ENCODE measurements around the gene DHRS7C.

The DHRS7C gene

GRCh38 chr17:9766970-9767369, 24.4 kb downstream of the DHRS7C start:
- no peak for DNase-seq (ENCODE audit: low spot score)
- no peak for FAIRE-seq

GRCh38 chr17:9765322-9765721, 26.1 kb downstream of the DHRS7C start:
- FAIRE-seq: no peak
- DNase-seq (ENCODE audit: low spot score): no peak

GRCh38 chr17:9763643-9764042, 27.7 kb downstream of the DHRS7C start:
- DNase-seq (ENCODE audit: low spot score) (no peak), FAIRE-seq (no peak)

- DNase-seq (ENCODE audit: low spot score) (no peak), FAIRE-seq (no peak)
These were observed 31.1 kb downstream of the DHRS7C start for GRCh38 chr17:9760266-9760665.

- DNase-seq (ENCODE audit: low spot score): no peak
- FAIRE-seq: no peak
These were observed 36.3 kb downstream of the DHRS7C start for GRCh38 chr17:9755083-9755482.

- DNase-seq (ENCODE audit: low spot score): no peak
- FAIRE-seq: no peak
These were observed 40.9 kb downstream of the DHRS7C start for GRCh38 chr17:9750524-9750923.

GRCh38 chr17:9729735-9730420, 61.5 kb downstream of the DHRS7C start:
- DNase-seq (ENCODE audit: low spot score): peak; percentile 20
- no peak for FAIRE-seq

- DNase-seq (ENCODE audit: low spot score) (peak; percentile 44), FAIRE-seq (peak; percentile 40)
These were observed 62.2 kb downstream of the DHRS7C start for GRCh38 chr17:9729034-9729650.

- no peak for DNase-seq (ENCODE audit: low spot score)
- no peak for FAIRE-seq
These were observed 62.8 kb downstream of the DHRS7C start for GRCh38 chr17:9728564-9728963.

- FAIRE-seq: no peak
- DNase-seq (ENCODE audit: low spot score): no peak
These were observed 63.4 kb downstream of the DHRS7C start for GRCh38 chr17:9728005-9728404.

- DNase-seq (ENCODE audit: low spot score): no peak
- no peak for FAIRE-seq
These were observed 65.1 kb downstream of the DHRS7C start for GRCh38 chr17:9726291-9726690.

GRCh38 chr17:9725575-9725974, 65.8 kb downstream of the DHRS7C start:
- FAIRE-seq: no peak
- no peak for DNase-seq (ENCODE audit: low spot score)

Data from RCC 7860 (cell line).